OCI-LY7 (cell line): ENCODE data around the gene KCTD21. TPM values are rescaled to one million over a fixed set of nuclear protein-coding genes. Genes with fewer than 3 reads are reported as not detected.
"Not testable (repeated sequence)": the region's sequence is repeated elsewhere in the genome, so short reads cannot be mapped to it uniquely, and the experiment has no call there.

Experiments
- BruUV-seq: library from RNA; stranded (reverse); fragments of 400-500 nt; replicated peaks from 2 replicates; lab custom pipeline; 2021; lab: Mats Ljungman, UMichigan
- CTCF ChIA-PET: fragments of 300-600 bp; sonication (Branson Sonifier 250); formaldehyde crosslinking; loops from one replicate; lab custom pipeline; 2022; ENCODE audit warnings: antibody characterized with exemption; ENCODE audit not compliant: unreplicated experiment; lab: Charles Lee
- POLR2A ChIA-PET: fragments of 300-600 bp; sonication (Branson Sonifier 250); formaldehyde crosslinking; loops from one replicate; lab custom pipeline; 2022; ENCODE audit warnings: antibody characterized with exemption; lab: Charles Lee
- DNase-seq: peaks from one replicate; pipeline ENCODE4 v3.0.0-alpha.2; 2015; ENCODE audit warnings: low spot score
- H2AFZ ChIP-seq: fragments of 200-600 bp; sonication (generic), shearing (Covaris generic); 2 replicates; pipeline ENCODE4 v1.6.1; 2014; ENCODE audit warnings: mild to moderate bottlenecking, antibody characterized with exemption, low read length, moderate library complexity
- H3K27ac ChIP-seq: fragments of 200-600 bp; sonication (generic); 2 replicates; pipeline ENCODE4 v1.5.1; 2014; ENCODE audit warnings: mixed run types, low read depth, mild to moderate bottlenecking, moderate library complexity, low read length, inconsistent platforms; ENCODE audit not compliant: poor library complexity, severe bottlenecking
- H3K36me3 ChIP-seq: fragments of 200-600 bp; sonication (generic); 2 replicates; pipeline ENCODE4 v1.6.1; 2014; ENCODE audit warnings: mild to moderate bottlenecking, antibody characterized with exemption, low read length, moderate library complexity, mixed read lengths; ENCODE audit not compliant: insufficient read depth
- H3K4me1 ChIP-seq: fragments of 200-600 bp; sonication (generic); 2 replicates; pipeline ENCODE4 v1.5.1; 2014; ENCODE audit warnings: mild to moderate bottlenecking, low read length; ENCODE audit not compliant: insufficient read depth, poor library complexity, severe bottlenecking
- H3K4me2 ChIP-seq: fragments of 200-600 bp; sonication (generic); 2 replicates; pipeline ENCODE4 v1.6.1; 2014; ENCODE audit warnings: mild to moderate bottlenecking, low read length
- H3K4me3 ChIP-seq: fragments of 200-600 bp; sonication (generic); 2 replicates; pipeline ENCODE4 v1.5.1; 2014; ENCODE audit warnings: mild to moderate bottlenecking, low read depth, low read length; ENCODE audit not compliant: poor library complexity, severe bottlenecking
- H3K79me2 ChIP-seq: fragments of 200-600 bp; sonication (generic); 2 replicates; pipeline ENCODE4 v1.6.1; 2016; ENCODE audit warnings: low read depth, mild to moderate bottlenecking, low read length, moderate library complexity, mixed read lengths; ENCODE audit not compliant: insufficient read depth
- H3K9me2 ChIP-seq: fragments of 200-600 bp; sonication (generic); 2 replicates; pipeline ENCODE4 v1.6.1; 2016; ENCODE audit warnings: mild to moderate bottlenecking, low read length, mixed read lengths; ENCODE audit not compliant: insufficient read depth
- H3K9me3 ChIP-seq: fragments of 200-600 bp; sonication (generic); 2 replicates; pipeline ENCODE4 v1.6.1; 2014; ENCODE audit warnings: mild to moderate bottlenecking, mixed run types, low read length, mixed read lengths
- H4K20me1 ChIP-seq: fragments of 200-600 bp; sonication (generic); 2 replicates; pipeline ENCODE4 v1.6.1; 2014; ENCODE audit warnings: mild to moderate bottlenecking, antibody characterized with exemption, low read length, moderate library complexity, mixed read lengths; ENCODE audit not compliant: insufficient read depth
- EZH2phosphoT487 ChIP-seq: fragments of 200-600 bp; sonication (generic); IDR thresholded peaks from 2 replicates; pipeline ENCODE4 v1.6.1; 2018; ENCODE audit warnings: low read depth, borderline replicate concordance, mild to moderate bottlenecking, mixed run types, antibody characterized with exemption, low read length, moderate library complexity, mixed read lengths
- intact Hi-C: fragments of 100-400 bp; cut with micrococcal nuclease; formaldehyde crosslinking; loops from one replicate; pipeline ENCODE4 v1.10.0; 2022; ENCODE audit not compliant: unreplicated experiment
- total RNA-seq, 2 experiments: library from RNA; depleted of rRNA in 1 of 2; stranded (reverse); fragments of >200 nt in 1 of 2; shearing (Covaris generic) in 1 of 2; gene quantifications; 2 replicates each; pipeline ENCODE4 v1.2.3, GENCODE V29; 2014 to 2022
- TF ChIP-seq, protein P1 (sequence below): fragments of 200-600 bp; sonication (generic); conservative IDR thresholded peaks from 2 replicates; pipeline ENCODE4 v1.5.1; 2014; ENCODE audit warnings: mild to moderate bottlenecking, antibody characterized with exemption, low read length, moderate library complexity, mixed read lengths

The KCTD21 gene
- total RNA-seq, 2 experiments from 2014 or later: 1.5 to 2.5 TPM

DNA sequence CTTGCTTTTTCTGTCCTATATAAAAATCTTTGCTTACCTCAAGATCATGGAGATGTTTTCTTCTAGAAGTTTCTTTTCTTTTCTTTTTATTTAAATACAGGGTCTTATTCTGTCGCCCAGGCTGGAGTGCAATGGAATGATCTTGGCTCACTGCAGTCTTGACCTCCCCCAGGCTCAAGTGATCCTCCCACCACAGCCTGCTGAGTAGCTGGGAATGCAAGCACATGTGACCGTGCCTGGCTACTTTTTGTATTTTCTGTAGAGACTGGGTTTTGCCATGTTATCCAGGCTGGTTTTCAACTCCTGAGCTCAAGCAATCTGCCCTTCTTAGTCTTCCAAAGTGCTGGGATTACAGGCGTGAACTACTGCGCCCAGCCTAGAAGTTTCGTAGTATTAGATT lies 45.6 kb upstream of the KCTD21 start:
- DNase-seq: no peak
- ChIA-PET POLR2A (no interaction called here), CTCF (no interaction called here)
- Histone ChIP-seq H3K4me2 (no peak overlapping the region), H3K4me3 (no peak overlapping the region), H2AFZ (no peak overlapping the region), H3K9me2 (no peaks in the 10 kb centered on the region), H3K9me3 (no peaks in the 10 kb centered on the region), H3K27ac (no peak overlapping the region), H4K20me1 (no peaks in the 10 kb centered on the region), H3K79me2 (no peaks in the 10 kb centered on the region), H3K4me1 (no peaks in the 10 kb centered on the region), H3K36me3 (no peaks in the 10 kb centered on the region)
- no TSS peak for BruUV-seq
- intact Hi-C loops: no loop called here
- TF ChIP-seq, protein P1, sequence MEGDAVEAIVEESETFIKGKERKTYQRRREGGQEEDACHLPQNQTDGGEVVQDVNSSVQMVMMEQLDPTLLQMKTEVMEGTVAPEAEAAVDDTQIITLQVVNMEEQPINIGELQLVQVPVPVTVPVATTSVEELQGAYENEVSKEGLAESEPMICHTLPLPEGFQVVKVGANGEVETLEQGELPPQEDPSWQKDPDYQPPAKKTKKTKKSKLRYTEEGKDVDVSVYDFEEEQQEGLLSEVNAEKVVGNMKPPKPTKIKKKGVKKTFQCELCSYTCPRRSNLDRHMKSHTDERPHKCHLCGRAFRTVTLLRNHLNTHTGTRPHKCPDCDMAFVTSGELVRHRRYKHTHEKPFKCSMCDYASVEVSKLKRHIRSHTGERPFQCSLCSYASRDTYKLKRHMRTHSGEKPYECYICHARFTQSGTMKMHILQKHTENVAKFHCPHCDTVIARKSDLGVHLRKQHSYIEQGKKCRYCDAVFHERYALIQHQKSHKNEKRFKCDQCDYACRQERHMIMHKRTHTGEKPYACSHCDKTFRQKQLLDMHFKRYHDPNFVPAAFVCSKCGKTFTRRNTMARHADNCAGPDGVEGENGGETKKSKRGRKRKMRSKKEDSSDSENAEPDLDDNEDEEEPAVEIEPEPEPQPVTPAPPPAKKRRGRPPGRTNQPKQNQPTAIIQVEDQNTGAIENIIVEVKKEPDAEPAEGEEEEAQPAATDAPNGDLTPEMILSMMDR: no peak
- TF ChIP-seq EZH2phosphoT487: no peak

- H3K4me2 ChIP-seq, POLR2A ChIA-PET, H3K79me2 ChIP-seq, H3K36me3 ChIP-seq, H3K27ac ChIP-seq, intact Hi-C loops, H4K20me1 ChIP-seq, H3K9me3 ChIP-seq, H3K9me2 ChIP-seq, DNase-seq, BruUV-seq, H2AFZ ChIP-seq, CTCF ChIA-PET, H3K4me3 ChIP-seq, H3K4me1 ChIP-seq: not testable (repeated sequence)
These were observed 44.6 kb upstream of the KCTD21 start for GRCh38 chr11:78233046-78233445.

DNA sequence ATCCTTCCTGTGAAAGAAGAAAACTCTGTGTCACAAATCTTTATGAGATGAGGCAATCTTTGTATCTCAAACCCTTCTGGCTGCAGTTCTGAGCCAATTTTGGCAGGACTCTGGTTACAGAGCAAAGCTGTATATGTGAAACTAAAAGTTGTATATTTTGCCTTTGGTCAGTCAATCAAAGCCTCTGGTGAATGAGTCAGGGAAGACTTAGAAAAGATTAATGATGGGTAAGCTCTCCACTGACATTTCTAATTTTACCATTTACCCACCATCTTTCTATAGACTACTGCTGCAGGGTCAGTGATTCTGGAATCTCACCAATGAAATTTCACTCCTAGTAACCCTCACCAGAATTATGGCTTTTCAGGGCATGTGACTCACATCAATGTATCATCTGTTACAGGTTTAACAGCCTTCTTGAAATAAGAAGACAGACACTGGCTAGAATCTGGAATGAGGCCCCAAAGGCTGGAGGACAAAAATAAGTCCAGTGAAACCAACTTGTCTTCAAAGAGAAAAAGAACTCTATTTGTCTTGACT lies 43.6 kb upstream of the KCTD21 start:
- intact Hi-C loops: no loop called here
- Histone ChIP-seq H3K27ac (no peak overlapping the region), H3K4me2 (no peak overlapping the region), H2AFZ (no peak overlapping the region), H3K9me2 (no peaks in the 10 kb centered on the region), H3K79me2 (no peaks in the 10 kb centered on the region), H4K20me1 (no peaks in the 10 kb centered on the region), H3K9me3 (no peaks in the 10 kb centered on the region), H3K4me3 (no peak overlapping the region), H3K4me1 (peaks cover 19% of the 10 kb centered on the region), H3K36me3 (no peaks in the 10 kb centered on the region)
- TF ChIP-seq, protein P1: no peak
- no peak for TF ChIP-seq EZH2phosphoT487
- ChIA-PET CTCF (interaction anchor here (0.7 kb wide), 1 partner anchor 108 kb away, joined by 4 read pairs; no protein-coding TSS in a partner anchor), POLR2A (interaction anchor here (0.5 to 0.7 kb wide), 2 partner anchors 18 to 269 kb away, joined by 3 to 5 read pairs; no protein-coding TSS in a partner anchor)
- no peak for DNase-seq
- BruUV-seq: no TSS peak
